Measurements from ENCODE around the gene NR1I3.

The NR1I3 gene

DNA sequence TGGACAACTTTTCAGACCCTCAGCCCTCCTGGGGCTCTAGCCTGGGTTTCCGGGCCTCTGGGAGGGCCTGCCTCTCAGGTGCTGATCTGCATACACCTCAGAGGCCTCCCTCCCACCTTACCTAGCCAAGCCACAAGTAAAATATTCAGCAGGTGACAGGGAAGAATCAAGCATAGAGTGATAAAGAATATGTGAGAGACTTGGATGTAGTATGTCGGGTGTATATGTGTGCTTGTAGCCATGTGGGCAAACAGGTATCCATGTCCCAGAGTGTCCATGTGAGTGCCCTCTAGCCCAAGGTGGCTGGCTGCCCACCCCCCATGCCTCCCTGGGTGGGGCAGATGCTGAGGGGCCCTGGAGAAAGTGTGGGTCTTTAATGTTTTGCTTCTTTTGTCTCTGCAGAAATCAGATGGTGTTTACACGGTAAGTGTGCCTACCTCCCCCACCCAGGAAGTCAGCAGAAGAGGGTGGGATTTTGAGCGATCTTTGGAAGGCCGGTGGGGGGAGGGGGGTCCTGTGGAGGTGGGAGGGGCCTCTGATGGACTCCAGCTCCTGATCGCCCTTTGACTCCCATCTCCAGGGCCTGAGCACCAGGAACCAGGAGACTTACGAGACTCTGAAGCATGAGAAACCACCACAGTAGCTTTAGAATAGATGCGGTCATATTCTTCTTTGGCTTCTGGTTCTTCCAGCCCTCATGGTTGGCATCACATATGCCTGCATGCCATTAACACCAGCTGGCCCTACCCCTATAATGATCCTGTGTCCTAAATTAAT lies 19.5 kb downstream of the NR1I3 start:
- DNase-seq (ENCODE audit: low read depth) = no peak

DNA sequence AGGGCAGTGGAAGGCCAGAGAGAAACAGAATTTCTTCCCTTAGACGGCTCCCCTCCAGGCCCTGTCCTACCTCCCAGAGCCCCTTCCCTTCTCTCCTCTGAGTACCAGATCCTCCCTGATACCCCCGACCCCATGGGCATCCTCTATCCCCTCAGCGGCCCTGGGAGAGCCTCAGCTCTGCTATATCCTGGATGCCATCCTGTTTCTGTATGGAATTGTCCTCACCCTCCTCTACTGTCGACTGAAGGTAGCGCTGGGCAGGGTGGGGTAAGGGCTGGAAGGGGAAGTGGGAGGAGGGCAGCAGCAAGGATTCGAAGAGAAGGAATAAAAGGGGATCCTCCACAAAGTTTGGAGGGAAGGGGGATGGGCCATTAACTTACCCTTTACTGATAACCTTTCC lies 20.2 kb downstream of the NR1I3 start:
- DNase-seq (ENCODE audit: low read depth) = no peak

DNA sequence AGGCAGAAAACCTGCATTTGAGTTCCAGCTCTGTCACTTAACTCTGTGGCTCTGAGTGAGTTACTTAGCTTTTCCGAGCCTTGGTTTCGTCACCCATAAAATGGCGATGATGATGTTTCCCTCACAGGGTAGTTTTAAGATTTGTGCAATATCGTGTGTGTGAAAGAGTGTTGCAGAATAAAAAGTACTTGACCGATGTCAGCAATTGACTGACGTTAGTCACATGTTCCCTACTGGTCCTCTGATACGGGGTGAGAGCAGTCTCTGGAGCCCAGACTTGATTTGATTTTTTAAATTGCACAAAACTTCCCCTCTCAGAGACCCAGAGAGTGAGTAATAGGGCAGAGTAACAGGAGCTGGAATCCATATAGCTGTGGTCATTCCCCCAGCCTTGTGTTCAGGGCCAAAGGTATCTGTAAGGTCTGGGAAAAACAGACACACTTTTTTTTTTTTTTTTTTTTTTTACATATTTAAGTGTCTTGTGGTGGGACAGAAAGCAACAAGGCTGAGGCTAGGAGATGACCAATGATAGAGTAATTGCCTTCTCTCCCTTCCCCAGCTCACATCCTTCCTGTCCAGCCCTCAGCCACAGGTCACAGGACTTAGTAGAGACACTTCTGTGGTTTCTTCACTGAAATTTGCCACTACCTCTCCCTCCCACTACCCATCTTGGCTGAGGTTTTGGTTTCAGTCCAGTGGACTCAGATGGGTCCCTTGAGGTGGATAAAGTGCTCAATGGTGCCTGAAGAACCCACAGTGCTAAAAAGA lies 20.9 kb downstream of the NR1I3 start:
- no peak for DNase-seq (ENCODE audit: low read depth)

DNA sequence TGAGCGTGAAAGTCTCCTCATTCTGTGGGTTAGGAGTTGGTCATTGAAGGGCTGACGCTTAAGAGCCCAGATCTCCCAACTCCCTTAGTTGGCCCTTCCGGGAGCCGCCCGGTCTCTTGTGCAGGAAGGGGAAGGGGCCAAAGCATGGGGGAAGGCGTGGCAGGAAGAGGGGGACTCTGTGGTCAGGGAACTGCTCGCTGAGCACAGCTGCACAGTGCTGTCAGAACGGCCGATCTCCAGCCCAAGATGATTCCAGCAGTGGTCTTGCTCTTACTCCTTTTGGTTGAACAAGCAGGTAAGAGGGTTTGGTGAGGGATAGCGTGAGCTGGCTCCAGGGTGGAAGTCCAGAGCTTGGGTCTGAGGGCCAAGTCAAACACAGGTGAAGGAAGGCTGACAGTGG lies 22.9 kb downstream of the NR1I3 start, which contains the start of gene FCER1G:
Gene FCER1G, plus strand, starts transcription at position 220 of the 400 bp plus-strand sequence. Its CDS starts 27 bp downstream, at position 247.
- DNase-seq (ENCODE audit: low read depth) = no peak

DNA sequence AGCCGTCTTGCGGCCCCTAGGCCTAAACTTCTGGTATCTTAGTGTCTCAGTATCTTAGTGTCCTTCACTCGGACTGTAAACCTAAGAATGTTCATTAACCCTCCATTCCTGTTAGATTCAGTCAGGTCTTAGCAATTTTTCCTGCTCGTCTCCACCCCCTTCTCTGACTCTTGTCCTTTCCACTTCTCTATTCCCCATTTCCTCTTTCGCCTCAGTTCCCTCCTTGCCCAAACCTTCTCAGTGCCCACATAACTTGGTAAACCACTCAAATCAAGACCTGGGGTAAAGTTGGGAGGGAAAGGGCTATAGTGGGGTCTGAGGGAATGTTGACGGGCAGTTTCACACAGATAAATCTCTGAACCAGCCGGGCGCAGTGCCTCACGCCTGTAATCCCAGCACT lies 23.6 kb downstream of the NR1I3 start:
- DNase-seq (ENCODE audit: low read depth) = no peak

DNA sequence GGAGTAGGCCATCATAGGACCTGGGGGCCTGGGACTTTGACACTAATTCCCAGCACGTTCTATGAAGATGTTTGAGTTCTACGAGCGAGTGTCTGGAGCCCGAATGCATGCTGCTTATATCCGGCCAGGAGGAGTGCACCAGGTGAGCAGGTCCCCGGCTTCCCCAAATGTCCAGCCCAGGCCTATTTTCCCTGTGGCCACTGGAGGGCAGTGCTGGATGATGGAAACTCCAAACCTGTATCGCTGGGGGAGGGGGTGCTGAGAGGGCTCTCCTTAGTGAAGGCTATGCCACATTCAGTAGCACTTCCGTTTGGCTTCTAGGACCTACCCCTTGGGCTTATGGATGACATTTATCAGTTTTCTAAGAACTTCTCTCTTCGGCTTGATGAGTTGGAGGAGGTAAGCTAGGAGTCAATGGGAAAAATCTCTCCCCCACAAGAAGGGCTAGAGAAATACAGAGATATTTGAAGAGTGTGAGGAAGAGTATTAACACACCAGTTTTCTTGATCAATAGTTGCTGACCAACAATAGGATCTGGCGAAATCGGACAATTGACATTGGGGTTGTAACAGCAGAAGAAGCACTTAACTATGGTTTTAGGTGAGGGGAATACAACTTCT lies 28.1 kb downstream of the NR1I3 start:
- DNase-seq (ENCODE audit: low read depth) = peak; percentile 34

DNA sequence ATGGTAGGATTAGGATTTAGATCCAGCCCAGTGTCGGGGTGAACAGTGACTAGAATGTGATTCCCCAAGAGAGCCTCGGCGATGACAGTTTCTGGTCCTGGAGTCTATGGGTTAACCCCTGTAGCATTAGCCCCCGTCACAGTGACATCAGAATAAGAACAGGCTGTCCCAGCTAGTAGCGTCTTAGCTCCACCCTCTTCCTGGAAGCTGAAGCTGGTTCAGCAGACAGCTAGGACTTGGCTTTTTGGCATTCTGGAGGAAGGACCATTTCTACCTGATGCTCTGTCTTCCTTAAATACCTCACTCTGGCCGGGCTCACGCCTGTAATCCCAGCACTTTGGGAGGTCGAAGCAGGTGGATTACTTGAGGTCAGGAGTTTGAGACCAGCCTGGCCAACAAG lies 30.8 kb downstream of the NR1I3 start:
- no peak for DNase-seq (ENCODE audit: low read depth)

DNA sequence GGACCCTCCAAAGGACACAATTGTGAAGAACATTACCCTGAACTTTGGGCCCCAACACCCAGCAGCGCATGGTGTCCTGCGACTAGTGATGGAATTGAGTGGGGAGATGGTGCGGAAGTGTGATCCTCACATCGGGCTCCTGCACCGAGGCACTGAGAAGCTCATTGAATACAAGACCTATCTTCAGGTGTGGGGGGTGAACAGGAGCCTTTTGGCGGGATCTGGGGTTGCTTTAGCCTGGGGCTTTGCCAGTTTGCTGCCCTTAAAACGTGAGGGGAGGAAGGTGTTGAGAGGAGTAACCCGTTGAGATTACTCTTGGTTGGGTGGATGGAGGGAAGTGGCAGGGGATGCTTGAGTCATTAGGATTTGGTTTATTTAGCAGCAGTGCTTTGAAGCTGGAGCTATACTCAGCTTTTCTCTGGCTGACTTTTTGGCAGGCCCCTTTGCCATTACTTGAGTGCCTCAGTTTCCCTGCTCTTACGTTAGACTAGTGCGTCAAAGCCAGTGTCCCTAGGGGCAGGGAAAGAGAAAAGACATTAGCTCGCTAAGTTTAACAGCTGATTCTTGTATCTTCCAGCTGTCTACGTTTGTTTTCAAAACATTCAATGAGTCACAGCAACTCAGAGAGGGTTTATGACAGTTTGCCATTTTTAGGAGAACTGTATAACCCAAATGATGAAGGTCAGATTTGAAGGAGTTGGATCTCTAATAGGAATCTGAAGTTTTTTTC lies 31.4 kb downstream of the NR1I3 start:
- DNase-seq (ENCODE audit: low read depth) = no peak

DNA sequence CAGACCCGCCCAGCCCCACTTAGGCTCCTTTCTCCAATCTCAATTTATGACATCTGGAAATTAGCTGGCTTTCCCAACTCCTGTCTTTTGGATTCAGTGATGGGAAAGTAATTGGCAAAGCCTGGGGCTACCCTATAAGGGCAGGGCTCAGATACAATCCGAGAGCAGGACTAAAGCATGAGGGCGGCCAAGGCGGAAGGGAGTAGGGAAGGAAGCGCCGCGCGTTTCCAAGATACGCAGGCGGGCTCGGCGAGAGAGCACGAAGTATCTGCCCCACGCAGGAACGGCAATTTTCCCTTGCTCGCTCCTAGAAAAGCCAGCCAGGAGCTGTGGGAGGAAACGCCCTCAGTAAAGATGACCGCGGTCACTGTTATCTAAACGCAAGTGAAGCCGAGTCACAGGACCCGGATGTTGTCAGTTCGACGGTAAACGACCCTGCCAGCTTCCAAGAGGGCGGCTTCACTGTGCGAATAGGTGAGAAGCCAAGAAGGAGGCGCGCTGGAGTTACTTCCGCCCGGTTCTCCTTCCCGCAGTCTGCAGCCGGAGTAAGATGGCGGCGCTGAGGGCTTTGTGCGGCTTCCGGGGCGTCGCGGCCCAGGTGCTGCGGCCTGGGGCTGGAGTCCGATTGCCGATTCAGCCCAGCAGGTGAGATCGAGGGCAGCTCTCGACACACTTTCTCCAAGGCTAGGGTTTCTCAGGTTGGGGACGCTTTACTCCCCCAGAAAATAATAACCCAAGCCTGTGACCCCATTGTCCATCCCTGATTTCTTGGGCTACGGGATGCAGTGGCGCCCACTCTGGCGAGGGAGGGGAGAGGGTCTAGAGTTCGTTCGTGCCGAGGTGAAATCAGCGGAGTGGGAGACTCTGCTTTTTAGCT lies 35.9 kb downstream of the NR1I3 start, which contains the start of gene NDUFS2:
Gene NDUFS2, plus strand, starts transcription at position 532 of the 877 bp plus-strand sequence. Its CDS starts 19 bp downstream, at position 551.
- peak; percentile 99 for DNase-seq (ENCODE audit: low read depth)

DNA sequence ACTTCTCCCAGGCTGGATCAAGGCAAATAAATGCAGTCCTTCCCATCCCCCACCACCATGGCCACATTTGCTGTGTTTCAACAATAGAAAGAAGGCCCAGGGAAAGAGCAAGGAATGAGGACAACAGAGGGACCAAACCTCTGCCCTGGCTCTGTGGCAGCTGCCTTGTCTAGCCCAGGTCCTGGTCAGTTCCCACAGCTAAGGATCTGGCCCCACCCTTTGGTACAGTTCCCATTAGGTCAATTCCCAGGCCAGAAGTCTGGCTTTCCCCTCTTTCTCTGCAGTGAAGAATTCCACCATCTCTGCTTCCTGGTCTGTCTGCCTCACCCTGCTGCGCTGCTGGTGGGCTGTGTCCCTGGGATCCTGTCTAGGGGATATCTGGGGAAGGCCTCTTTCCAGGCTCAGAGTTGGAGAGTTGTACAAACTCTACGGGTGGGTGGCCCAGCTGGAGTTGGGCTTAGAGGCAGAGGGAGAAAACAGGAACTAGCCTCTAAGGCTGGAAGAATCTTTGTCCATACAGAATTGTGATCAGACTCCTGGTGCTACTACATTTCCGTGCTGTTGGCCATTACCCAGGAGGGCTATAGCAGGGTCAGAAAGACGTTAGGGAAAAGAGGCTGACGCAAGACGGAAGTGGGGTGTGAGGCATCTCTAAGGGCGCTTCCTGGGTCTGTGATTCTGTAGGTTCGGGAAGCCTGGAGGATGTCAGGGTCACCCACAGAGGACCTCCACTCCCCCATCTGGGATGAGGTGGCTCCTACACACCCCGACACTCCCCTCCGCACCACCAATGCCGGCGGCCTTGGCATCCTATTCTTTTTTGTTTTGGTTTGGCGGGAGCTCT lies 36.8 kb downstream of the NR1I3 start:
- DNase-seq (ENCODE audit: low read depth) = no peak

DNA sequence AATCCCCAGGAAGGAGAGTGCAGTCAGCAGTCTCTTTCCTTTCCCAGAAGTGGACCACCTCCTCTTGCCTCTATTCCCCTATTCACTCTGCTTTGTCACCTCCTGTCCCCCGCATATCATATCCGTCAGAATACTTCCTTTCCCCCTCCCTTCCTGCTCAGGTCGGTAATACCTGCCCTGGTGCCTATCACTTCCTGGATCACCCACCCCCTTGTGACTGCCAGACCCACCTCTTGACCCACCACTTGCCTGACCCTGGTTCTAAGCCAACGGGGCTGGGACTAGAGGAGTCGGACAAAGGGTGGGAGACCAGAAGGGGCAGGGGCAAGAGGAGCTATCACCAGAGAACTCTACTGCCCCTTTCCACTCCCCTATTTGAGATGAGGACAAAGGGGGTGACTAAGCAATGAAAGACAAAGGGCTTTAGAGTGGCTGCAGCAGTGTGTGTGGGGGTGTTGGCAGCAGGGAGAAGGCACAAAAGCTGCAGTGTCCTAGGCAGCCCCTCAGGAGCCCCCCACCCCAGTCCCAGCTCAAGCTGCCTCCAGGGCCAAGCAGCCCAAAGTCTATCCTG lies 37.5 kb downstream of the NR1I3 start:
- no peak for DNase-seq (ENCODE audit: low read depth)

DNA sequence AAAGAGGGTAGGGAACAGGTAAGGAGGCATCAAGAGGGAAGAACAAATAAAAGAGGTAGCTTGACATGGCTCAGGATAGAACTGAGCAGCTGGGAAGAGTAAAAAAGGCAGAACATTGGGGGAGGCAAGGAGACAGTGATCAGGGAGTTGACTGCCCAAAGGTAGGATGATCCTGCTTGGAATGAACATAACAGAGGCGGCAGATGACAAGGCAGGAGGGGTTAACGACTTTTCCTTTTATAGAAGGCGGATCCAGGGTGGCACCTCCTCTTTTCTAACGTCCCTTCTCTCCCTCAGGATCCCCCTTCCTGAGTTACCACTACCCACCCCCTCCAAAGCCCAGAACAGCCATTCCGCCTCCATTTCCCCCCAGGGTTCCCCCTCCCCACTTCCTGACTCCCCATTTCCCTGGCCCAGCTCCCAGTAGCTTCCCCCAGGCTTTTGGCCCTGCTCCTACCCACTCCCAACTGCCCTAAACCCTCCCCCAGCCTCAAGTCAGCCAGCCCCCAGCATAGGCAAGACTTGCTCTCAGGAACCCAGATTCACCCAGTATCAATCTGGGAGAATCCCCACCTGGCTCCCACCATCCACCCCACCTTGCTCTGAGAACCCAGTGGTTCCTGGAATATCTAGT lies 38.4 kb downstream of the NR1I3 start:
- DNase-seq (ENCODE audit: low read depth) = no peak

DNA sequence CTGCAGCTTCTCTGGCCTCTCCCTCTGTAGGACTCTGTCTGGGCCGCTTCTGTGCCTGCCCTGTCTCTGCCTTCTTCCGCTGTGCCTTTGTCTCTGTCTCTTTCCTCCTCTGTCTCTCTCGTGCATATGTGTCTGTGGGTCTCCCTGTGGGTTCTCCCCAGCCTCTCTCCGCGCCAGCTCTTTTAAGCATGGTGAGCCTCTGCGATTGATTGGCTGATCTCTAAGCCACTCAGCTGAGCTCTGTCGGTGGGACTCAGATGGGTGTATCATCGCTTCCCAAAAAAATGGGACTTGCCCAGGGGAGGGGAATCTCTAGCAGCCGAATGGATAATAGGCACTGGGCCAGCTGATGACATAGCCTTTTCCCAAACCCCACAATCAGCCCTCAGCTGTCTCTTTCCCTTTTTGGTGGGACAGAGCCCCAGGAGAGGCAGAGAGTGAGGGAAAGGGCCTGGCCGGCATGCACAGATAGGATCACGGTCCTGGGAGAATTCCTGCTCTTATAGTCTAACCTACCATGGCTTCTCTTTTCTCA lies 39.0 kb downstream of the NR1I3 start, which contains the start of gene ADAMTS4:
Gene ADAMTS4, minus strand, starts transcription at position 158 of the 535 bp plus-strand sequence. CDS start 427 bp downstream, outside the sequence.
- peak; percentile 81 for DNase-seq (ENCODE audit: low read depth)

DNA sequence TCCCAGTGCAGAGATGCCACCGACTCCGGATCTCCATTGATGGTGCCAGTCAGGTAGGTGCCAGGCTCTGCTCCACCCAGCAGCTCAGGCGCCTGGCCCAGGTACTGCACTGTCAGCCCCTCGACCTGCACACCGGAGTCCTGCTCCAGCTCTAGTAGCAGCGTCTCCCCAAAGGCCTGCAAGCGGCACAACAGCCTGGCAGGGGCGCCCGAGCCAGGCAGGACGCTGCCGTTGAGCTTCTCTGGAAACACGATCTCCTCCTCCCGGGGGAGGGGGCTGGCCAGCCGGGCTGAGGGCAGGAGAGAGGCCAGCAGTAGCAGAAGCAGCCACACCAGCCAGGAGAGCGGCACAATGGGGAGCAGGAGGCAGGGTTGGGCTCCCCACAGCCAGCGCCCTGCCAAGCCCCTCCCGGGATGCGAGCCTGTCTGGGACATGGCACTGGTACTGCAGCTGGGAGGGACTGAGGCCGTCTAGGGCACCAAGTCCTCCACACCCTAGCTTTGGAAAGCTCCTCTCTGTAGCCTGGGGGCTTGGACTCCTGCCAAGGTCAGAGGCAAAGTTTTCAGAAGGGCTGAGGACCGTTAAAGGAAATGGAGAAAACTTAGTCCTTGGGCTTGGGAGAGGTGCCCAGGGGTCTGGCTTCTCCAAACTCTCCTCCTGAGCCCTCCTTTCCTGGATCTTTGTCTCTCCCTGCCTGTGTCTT lies 39.7 kb downstream of the NR1I3 start:
- no peak for DNase-seq (ENCODE audit: low read depth)

DNA sequence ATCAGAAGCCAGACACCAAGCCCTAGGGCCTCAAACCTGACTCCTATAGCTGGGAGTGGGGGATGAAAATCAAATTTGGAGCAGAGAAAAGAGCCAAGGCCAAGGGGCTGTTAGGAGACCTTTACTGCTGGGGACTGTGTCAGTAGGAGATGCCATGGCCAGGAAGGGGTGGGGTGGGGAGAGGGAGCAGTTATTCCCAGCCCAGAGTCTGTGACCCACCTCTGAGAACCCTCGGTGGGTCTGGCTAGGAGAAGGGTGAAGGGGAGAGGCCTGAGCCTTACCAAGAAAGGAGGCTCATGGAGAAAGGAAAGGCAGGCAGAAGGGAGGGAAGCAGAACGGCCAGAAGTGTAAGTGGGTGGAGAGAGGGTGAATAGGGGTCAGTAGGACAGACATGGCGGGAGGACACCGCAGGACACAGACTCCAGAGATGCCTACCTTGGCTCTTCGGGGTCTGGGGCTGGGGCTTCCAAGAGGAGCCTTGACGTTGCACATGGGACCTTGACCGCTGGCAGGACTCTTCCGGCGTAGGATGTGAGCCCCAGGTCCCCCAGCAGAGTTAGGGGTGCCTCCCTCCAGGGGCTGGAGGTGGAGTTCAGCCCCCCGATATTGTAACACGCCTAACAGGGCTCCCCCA lies 40.3 kb downstream of the NR1I3 start:
- no peak for DNase-seq (ENCODE audit: low read depth)

DNA sequence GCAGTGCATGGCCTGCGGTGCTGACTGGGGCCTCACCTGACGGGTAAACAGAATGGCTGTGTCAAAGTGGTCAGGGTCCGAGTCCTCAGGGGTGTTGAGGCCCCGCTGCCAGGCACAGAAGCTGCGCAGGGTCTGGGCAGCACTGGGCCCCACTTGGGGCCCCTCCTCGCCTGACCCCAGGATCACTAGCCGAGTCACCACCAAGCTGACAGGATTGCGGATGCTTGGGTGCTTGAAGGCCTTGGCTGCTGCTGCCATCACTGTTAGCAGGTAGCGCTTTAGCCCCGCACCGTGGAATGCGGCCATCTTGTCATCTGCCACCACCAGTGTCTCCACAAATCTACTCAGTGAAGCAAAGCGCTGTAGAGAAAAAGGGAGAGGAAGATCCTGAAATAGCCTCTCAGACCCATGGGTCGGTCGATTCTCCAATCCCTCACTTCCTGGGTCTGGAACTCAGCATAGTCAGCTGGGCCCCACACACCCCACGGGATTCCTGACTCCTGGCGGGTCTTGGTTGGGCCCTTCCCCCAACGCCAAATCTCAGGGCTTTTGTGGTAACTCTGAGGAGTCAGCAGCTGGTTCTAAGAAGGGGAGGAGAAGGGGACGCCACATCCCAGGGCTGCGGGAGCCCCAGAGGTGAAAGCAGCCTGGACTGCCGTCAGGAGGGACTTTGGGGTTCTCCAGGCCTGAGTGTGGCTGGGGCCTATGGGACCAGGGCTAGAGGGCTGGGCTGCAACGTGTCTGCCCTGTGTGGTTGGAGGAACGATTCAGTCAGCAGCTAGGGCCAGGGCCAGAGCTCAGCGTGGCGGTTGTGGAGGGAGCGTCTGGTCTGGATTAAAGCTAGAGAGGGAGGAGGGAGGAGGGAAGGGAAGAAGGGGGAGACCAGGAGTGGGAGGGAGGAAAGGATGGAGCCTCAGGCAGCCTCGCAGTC lies 41.2 kb downstream of the NR1I3 start:
- DNase-seq (ENCODE audit: low read depth) = peak; percentile 83

DNA sequence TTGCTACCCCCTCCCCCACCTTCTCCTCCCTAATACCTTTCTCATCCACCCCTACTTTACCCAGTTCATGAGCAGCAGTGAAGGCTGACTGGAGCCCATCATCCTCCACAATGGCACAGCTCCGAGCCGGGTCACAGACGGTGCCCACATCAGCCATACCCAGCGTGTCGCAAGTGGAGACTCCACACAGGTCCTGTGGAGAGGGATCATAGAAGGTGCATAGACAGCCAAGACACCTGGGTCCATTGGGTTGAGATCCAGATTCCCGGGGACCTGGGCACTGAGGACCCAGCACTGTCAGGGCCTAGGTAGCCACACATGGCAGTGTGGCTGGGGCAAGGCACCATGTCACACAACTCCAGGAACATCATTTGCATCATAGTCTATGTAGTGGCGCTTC lies 41.9 kb downstream of the NR1I3 start:
- no peak for DNase-seq (ENCODE audit: low read depth)
